ENCODE results near the gene CDC42EP1.
A peak's percentile ranks its signal among the peaks of the same experiment; 100 is the strongest.

CDC42EP1 gene

DNA sequence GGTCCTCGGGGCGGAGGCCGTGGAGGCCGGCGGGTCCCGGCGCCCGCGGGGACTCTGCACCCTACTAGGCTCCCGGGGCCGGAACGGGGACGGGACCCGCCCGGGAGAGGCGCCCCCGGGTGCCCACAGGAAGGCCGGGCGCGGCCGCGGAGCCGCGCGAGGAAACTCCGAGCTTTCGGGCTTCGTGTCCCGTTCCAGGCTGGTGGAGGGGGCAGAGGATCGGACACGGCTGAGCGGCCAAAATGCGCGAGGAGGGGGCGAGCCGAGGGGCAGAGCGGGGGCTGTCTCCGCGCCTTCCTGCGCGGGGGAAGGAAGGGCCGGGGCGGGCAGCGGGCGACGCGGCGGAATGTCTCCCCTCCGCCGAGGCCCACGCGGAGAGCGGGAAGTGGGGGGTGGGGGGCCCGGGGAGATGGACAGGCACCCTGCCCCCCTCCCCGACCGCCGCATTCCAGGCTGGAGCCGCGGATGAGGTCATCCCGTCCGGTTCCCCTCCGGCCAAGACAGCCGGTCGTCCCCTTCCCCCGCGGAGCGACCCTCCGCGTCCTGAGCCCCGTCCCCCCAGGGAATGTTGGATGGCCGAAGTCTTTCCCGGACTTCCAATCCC, 430 bp downstream of the CDC42EP1 start:
- no peak for DNase-seq (ENCODE audit: low spot score)

DNA sequence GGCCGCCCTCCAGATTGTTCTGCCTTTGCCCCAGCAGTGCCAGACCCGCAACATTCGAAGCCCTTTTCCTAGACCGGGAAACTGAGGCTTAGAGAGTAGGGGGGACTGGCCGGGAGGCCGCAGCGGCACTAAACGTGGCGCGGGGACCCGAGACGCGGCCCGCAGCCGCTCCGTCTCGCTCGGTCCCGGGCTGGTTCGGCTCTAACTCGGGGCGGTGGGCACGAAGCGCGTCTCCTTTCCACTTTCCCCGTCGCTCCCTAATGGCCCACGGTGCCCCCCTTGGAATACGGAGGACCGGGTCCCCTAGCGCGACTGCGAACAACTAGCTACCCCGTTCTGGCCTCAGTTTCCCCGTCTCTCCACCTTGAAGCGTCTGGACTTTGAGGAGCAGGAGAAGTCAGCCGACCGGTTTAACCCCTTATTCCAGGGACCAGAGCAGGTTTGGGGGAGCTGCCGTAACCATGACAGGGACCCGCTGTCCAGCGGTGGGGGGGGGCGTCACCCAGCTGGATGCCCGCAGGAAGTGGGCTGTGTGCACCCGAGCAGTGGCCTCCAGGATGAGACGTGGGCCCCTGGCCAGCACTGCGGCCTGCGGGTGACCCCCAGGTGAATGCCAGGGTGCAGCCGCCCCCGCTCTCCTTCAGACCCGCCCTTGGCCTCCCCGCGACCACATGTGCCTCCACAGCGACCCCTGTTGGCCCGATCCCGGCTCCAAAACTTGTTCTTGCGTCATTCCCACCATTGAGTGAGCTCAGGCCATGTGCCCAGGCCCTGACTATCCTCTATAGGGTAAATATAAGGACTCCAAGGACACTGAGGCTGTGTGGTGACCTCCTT, 1.1 kb downstream of the CDC42EP1 start:
- DNase-seq (ENCODE audit: low spot score): peak; percentile 82

GRCh38 chr22:37562049-37562875, 2.0 kb downstream of the CDC42EP1 start:
- no peak for DNase-seq (ENCODE audit: low spot score)

- DNase-seq (ENCODE audit: low spot score): no peak
These were observed 3.1 kb downstream of the CDC42EP1 start for GRCh38 chr22:37563153-37564081.

- no peak for DNase-seq (ENCODE audit: low spot score)
These were observed 3.9 kb downstream of the CDC42EP1 start for GRCh38 chr22:37564111-37564711.

GRCh38 chr22:37565830-37566229, 5.5 kb downstream of the CDC42EP1 start:
- DNase-seq (ENCODE audit: low spot score): no peak

DNA sequence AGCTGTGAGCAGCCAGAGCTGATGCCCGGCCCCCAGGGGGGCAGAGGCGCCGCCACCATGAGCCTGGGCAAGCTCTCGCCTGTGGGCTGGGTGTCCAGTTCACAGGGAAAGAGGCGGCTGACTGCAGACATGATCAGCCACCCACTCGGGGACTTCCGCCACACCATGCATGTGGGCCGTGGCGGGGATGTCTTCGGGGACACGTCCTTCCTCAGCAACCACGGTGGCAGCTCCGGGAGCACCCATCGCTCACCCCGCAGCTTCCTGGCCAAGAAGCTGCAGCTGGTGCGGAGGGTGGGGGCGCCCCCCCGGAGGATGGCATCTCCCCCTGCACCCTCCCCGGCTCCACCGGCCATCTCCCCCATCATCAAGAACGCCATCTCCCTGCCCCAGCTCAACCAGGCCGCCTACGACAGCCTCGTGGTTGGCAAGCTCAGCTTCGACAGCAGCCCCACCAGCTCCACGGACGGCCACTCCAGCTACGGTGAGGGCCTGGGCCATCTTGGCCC, 6.1 kb downstream of the CDC42EP1 start:
- DNase-seq (ENCODE audit: low spot score): peak; percentile 16

- DNase-seq (ENCODE audit: low spot score): peak; percentile 97
These were observed 6.9 kb downstream of the CDC42EP1 start for GRCh38 chr22:37566903-37567798.

DNA sequence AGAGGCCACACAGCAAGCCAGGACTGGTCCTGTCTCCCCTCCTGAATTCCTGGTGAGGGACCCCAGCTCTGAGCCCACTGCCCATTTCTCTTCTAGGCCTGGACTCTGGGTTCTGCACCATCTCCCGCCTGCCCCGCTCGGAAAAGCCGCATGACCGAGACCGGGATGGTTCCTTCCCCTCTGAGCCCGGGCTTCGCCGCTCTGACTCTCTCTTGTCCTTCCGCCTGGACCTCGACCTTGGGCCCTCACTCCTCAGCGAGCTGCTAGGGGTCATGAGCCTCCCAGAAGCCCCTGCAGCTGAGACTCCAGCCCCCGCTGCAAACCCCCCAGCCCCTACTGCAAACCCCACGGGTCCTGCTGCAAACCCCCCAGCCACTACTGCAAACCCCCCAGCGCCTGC, 7.7 kb downstream of the CDC42EP1 start:
- DNase-seq (ENCODE audit: low spot score): no peak

DNA sequence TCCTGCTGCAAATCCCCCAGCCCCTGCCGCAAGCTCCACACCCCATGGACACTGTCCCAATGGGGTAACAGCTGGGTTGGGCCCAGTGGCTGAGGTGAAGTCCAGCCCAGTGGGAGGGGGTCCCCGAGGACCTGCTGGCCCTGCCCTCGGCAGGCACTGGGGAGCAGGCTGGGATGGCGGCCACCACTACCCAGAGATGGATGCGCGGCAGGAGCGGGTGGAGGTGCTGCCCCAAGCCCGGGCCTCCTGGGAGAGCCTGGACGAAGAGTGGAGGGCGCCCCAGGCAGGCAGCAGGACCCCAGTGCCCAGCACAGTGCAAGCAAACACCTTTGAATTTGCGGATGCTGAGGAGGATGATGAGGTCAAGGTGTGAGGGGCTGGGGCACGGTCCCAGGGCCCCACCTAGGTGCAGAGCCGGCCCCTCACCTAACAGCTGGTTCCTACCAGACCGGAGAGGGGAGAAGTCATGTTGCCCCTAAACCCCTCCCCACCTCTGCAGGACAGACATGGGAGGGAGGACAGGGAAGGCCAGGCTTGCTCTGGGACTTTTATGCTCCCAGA, 8.2 kb downstream of the CDC42EP1 start:
- no peak for DNase-seq (ENCODE audit: low spot score)

DNA sequence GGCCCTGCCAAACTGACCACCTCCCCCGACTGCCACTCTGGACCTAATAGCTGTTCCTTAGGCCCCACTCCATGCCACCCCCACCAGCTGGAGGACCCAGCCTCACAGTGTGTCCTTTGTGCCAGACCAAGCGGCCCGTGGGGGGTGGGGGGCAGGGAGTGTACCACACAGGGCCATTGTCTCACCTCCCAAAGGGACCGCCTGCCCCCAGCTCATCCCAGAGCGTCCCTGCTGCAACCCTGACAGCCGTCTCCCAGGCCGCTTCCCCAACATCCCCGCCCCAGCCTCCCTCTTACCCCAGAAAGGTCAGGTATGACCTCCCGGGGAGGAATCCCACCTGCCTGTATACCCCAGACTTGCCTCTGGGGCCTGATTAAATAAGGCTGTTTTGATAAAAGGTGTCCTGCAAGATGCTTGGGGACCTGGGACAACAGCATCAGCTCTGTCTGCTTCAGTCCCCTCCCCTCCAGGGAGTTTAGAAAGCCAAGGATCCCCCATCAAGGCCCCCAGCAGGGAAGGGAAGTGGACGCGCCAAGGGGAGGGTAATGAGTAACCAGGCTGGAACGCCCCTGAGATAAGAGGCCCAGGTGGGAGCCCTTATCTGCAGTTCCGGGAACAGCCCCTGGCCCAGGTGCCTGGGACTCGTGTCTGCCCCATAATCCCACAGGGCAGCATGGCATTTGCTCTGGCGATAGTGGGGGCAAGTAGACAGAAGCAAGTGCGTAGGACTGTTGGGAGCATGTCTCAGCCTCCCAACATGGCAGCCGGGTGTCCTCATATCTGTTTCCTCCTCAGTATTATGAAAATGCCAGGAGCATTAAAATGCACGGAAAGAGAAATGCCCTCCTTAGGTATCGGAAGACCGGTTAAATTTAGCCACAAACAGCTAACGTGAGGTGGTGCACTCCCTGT, 9.0 kb downstream of the CDC42EP1 start:
- no peak for DNase-seq (ENCODE audit: low spot score)

DNA sequence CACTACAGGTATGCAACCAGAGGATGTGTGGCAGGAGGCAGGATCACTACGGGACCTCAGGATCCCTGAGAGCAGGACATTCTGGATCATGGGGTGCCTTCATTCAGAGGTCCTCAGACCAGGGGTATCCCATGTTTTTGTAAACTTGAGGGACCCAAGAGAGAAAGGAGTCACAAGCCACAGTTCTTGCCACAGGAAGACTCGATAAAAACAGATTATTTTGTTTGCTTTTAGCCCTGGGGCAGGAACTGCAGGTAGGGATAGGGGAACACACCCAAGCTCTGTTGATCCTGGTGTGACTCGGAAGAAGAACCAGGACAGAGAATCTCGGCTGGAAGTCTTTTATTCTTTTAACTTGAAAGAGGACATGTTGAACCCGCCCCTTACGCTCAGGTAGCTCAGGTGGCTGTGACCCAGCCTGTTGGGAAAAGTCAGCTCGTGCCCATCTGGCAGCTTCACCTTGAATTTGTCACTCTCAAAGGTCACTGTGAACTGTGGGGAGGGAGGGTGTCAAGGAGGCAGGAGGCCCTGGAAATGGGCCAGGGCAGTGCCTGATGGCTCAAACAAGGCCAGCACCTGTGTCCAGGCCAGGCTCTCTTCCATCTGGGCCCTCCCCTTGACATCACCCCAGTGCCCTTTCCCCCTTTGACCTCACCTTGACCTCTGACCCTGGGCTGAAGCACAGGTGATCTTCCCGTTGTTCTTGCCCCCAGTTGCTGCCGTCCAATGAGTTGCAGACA, 9.8 kb downstream of the CDC42EP1 start:
- no peak for DNase-seq (ENCODE audit: low spot score)

DNA sequence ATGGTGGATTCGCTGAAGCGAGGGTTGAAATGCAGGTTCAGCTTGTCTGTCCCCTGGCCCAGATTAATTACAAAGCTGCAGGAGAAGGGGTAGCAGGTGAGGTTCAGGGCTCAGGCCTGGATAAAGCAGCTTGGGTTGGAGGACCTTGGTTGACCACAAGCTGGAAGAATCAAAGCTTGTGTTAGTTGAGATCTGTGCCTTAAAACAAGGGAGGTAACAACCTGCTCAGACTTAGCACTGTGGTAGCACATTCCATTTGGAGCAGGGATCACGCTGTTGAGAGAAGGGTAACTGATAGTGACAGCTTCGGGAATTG, 10.3 kb downstream of the CDC42EP1 start:
- DNase-seq (ENCODE audit: low spot score): no peak

GRCh38 chr22:37571258-37571991, 11.1 kb downstream of the CDC42EP1 start:
- no peak for DNase-seq (ENCODE audit: low spot score)

DNA sequence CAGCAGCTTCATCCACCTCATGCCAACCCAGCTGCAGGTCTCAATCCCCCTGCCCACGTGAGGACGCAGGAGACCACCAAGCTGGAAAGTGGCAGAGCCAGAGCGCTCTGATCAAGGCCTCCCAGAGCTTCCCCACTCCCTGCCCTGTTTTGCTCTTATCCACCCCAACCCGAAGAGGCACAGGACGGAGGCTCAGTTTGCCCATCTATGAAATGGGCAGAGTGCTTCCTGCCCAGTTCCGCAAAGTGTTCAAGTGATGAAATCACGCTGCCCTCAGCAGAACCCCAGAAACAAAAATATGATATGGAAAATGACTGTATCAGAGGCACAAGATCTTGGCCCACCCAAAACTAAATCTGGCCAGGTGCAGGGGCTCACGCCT, 11.7 kb downstream of the CDC42EP1 start:
- no peak for DNase-seq (ENCODE audit: low spot score)

DNA sequence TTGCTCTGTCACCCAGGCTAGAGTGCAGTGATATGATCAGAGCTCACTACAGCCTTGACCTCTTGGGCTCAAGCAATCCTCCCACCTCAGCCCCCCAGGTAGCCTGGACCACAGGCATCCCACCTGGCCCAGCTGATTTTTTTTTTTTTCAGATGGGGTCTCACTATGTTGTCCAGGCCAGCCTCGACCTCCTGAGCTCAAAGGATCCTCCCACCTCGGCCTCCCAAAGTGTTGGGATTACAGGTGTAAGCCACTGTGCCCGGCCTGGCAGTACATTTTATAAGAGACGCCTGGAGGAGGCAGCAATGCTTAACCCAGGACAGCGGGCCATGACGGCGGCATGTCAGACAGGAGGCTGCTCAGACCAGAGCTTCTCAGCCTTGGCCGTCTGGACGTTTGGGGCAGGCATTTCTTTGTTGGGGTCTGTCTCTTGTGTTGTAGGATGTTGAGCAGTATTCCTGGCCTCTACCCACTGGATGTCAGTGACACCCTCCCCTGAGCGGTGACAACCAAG, 15.3 kb downstream of the CDC42EP1 start:
- DNase-seq (ENCODE audit: low spot score): no peak

DNA sequence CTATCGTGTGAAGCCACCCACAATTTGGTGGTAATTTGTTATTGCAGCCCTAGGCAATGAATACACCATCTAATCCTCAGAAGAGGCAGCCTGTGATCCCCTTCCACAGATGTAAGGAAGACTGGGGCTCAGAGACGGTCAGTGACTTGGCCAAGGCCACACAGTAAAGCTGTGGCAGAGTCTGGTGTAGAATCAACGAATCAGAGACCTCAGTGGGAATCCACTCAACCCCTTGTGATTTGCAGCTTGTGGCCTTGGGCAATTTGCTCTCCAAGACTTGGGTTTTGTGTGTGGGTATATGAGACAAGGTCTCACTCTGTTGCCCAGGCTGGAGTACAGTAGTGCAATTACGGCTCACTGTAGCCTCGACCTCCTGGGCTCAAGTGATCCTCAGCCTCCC, 17.7 kb downstream of the CDC42EP1 start:
- DNase-seq (ENCODE audit: low spot score): no peak

All from activated CD4-positive, alpha-beta T cell treated with anti-CD3 and anti-CD28 coated beads, Interleukin-2, Interleukin-4, amounts not matched to agents 100 ng/mL and 50 ng/mL, durations not matched to agents 16 hours and 8 hours (primary cell).